ENCODE results near the gene BASP1.

DNA sequence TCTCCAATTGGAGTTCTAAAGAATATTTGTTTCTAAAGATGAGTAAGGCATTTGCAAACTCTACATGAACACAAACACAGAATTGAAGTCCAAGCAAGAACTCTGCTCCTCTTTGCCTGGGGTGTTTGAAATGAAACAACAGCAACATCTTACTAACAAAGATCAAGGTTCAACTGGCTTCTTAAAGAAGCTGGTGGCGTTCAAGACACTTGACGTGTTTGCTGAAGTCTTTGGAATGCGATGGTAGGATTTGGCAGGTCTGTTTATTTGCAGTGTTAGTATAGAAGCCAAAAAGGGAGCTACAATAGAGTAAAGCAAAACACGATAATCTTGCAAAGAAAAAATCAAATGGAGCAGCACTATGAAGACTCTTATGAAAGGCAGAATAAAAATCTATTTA is 94.9 kb downstream of the BASP1 start:
- no peak for TF ChIP-seq CTCF (IDR thresholded peaks at IDR 0.05)
- TF ChIP-seq POLR2A (IDR thresholded peaks at IDR 0.05) = no peak
